GM19035 (cell line): Measurements from ENCODE around the gene ZNF222.

Experiments
- ATAC-seq: cut with Tn5 transposase; IDR thresholded peaks from one replicate; pipeline ENCODE4 v1.9.1; 2021; ENCODE audit not compliant: unreplicated experiment

Gene ZNF222

DNA sequence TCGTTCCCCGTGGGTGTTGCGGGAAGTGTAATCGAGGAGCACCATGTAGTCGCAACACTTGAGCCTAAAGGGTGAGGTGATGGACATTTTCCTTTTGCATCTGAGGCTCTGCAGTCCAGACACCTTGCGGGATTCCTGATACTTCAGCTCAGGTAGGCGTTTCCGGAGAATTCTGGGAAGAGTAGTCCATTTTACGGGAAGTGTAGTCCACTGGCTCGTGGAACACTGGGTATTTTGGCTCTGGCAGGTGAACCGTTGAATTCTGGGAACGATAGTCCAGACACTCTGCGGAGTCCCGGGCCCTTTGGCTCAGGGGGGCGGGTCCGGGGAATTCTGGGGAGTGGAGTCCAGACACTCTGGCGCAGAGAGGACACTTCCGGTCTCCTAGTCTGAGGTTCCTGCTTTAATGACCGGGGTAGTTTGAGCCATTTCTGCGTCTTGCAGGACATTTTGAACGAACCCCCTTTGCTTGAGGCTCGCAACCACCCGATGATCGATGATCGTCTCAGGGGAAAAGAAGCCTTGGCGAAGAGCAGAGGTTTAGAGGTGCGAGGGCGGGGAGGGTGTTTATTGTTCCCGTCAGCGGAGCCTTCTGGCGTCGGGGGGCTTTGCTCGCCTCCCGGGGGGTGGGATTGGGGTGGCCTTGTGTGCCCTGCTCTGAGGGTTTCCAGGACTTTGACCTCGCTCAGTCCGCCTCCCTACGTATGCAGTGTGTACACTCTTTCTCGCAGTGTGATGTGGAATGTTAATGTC, 26.6 kb downstream of the ZNF222 start, which contains the start of gene ZNF223:
Gene ZNF223, plus strand, starts transcription at position 387 of the 753 bp plus-strand sequence. CDS start 3,141 bp downstream, outside the sequence.
- ATAC-seq = no peak

DNA sequence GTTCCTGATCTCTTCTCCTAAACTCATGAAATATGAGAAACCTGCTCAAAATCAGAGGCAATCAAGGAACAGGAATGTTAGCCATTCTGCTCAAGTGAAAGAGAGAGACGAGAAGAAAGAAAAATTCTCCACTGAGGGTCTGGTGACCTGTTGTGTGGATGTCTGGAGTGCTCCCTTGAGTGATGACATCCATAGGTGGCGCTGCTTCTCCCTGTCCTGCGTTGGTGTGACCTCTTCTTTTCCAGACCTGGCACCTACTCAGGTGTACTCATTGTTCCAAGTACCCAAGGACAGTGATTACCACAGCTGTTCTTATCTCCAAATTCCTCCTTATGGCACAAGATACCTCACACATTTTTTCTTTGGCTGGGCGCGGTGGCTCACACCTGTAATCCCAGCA, 30.7 kb downstream of the ZNF222 start:
- ATAC-seq = no peak

- no peak for ATAC-seq
Observed at GRCh38 chr19:44059229-44059628, 34.0 kb downstream of the ZNF222 start.

DNA sequence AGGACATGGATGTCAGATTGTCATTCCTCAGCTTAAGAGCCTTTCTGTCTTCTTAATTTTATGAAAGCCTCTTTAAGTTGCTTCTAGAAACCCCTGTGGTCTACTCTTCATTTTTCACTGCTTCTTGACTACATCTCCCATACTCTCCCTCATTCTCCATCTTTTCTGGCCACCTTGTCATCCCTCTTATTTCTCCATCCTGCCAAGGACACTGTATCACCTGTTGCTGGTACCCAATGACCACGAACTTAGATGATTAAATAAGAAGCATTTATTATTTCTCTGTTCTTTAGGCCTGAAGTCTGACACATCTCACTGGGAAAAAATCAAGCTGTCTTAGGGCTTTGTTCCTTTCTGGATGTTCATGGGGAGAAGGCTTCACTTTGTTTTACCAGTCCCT, 35.9 kb downstream of the ZNF222 start:
- ATAC-seq = no peak

GRCh38 chr19:44066305-44066704, 41.1 kb downstream of the ZNF222 start:
- no peak for ATAC-seq

GRCh38 chr19:44069415-44069814, 44.2 kb downstream of the ZNF222 start:
- no peak for ATAC-seq

GRCh38 chr19:44071824-44072542, 46.8 kb downstream of the ZNF222 start, which contains the start of gene ZNF284:
TSS of gene ZNF284 (plus strand) at chr19:44072159. CDS start at chr19:44076390, 4,231 bp downstream.
- peak; percentile 79 for ATAC-seq

DNA sequence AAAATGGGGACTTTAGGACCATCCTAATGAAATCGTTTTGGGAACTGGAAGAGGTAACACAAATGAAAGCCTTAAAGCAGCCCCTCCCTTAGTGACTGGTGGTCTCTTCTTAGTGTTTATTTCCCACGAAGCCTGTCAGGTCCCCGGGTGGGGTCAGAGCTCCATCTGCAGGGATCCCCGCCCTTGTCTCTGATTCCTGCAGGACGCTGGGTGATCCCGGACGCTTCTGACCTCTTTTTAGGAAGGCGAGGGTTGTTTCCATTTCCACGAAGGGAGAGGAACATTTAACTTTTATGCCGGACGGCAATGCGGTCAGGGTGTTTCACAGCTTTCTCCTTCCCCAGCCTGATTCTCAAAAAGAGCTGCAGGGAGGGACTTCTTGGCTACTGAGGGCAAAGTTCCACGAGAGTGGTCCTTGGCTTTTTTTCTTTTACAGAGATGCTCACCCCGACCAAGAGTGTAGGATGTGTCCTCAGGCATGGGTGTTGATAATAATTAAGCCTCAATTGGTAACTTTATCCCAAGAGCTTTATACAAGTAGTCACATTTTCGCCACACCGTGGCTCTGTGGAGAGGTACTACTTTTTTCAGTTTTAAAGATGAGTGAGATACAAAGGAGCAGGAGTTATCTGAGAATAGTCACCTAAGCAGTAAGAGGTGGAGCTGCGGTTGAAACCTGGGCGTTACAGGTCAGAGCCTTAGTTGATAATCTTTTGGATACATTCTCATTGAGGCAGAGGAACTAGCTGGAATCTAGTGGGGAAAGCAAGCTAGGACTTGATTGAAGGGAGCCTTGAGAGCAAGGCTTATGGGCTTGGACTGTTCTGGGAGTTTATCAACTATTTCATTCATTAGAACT, 47.6 kb downstream of the ZNF222 start:
- ATAC-seq = no peak

DNA sequence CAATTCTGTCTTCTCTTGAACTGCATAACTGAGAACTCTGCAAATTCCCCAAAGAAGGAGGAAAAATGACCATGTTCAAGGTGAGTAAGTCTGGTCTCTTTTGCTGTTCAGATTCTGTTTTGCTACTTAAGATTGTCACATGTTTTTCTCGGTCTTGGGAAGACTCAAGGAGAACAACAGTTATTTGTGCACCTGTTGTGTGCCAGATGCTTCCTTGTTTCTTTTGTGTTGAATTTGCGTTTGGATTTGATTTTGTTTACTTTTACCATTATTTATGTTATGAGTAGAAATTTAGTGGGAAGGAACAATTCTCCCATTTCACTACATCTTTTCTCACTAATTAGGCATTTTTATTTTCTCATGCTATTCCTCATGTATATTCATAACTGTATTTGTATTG, 51.1 kb downstream of the ZNF222 start:
- ATAC-seq = no peak
